ENCODE measurements around the gene NUPR1. TPM values are rescaled to one million over a fixed set of nuclear protein-coding genes. Genes with fewer than 3 reads are reported as not detected.
A peak's percentile ranks its signal among the peaks of the same experiment; 100 is the strongest.

NUPR1 gene
- total and polyA plus RNA-seq, 2 of the 13 experiments (the other 11 are each of a cell fraction or from before 2014, with no cell fraction given): 18.0 to 25.6 TPM

GRCh38 chr16:28495098-28495793, 43.5 kb downstream of the NUPR1 start:
- H3K9ac ChIP-seq (ENCODE audit: insufficient read depth, low read depth, low read length): no peak overlapping the region
- POLR2A ChIA-PET: no interaction called here

GRCh38 chr16:28494121-28494851, 44.5 kb downstream of the NUPR1 start, which contains the start of gene APOBR:
Gene APOBR (plus strand): TSS chr16:28494643. CDS start chr16:28494682, 39 bp downstream.
- in situ Hi-C loops (cut with HindIII; ENCODE audit: extremely low pct_ligation_motif_present, low pct_unique_long_range_greater_than_20kb) (no loop called here), intact Hi-C loops (cut with micrococcal nuclease; ENCODE audit: unreplicated experiment) (no loop called here)
- Histone ChIP-seq H3K9me3 (ENCODE audit: low read length) (no peaks in the 10 kb centered on the region), H3K4me3 (replicated peaks in 1 of 3; ENCODE audit: insufficient read depth in 1 of 3, low read depth in 2 of 3, low read length in 3 of 3) (no peak within 1 kb of the TSS), H2AFZ (ENCODE audit: low read length) (no peak within 1 kb of the TSS), H3K9ac (ENCODE audit: insufficient read depth, low read depth, low read length) (no peak within 1 kb of the TSS), H3K79me2 (ENCODE audit: insufficient read depth, low read length) (no peaks in the 10 kb centered on the region), H4K20me1 (ENCODE audit: insufficient read depth, low read length) (no peaks in the 10 kb centered on the region), H3K27me3 (ENCODE audit: control insufficient read depth in 1 of 2, insufficient read depth in 2 of 2, low read length in 2 of 2) (peaks cover 16 to 53% of the 10 kb centered on the region in 2 experiments), H3K36me3 (replicated peaks in 1 of 2; ENCODE audit: control insufficient read depth in 1 of 2, insufficient read depth in 2 of 2, low read length in 2 of 2) (0 out of 5 replicates have a peak, but pooled peaks cover 0 to under 1% of the 10 kb centered on the region in 2 experiments), H3K4me2 (ENCODE audit: low read depth, low read length) (no peak within 1 kb of the TSS; the same call in 1 of the 2 replicates), H3K4me1 (ENCODE audit: insufficient read depth, low read length) (peaks cover 20% of the 10 kb centered on the region; the same call in 1 of the 2 replicates), H3K27ac (ENCODE audit: extremely low read length, insufficient read depth, low read length) (no peak within 1 kb of the TSS)
- ChIA-PET POLR2A (no interaction called here), CTCF (ENCODE audit: low intra/inter-chr PET ratio, low total read pairs) (no interaction called here)
- ATAC-seq: no peak
- 39% methylated on average over 11 of the region's 12 CpGs for WGBS (ENCODE audit: low lambda C conversion rate)
- BruUV-seq (replicated peaks): no TSS peak
- no peak for DNase-seq (ENCODE audit: low spot score)
- FAIRE-seq: no peak
- TF ChIP-seq SOX5 (CRISPR knock-in tag; IDR thresholded peaks at IDR 0.05; ENCODE audit: borderline replicate concordance) (no peak), NPAS2 (CRISPR knock-in tag; IDR thresholded peaks at IDR 0.05; ENCODE audit: borderline replicate concordance) (no peak), SMAD9 (CRISPR knock-in tag; IDR thresholded peaks at IDR 0.05) (no peak), BCLAF1 (IDR thresholded peaks at IDR 0.05) (no peak), SSRP1 (CRISPR knock-in tag; IDR thresholded peaks at IDR 0.05) (no peak), HINFP (CRISPR knock-in tag; IDR thresholded peaks at IDR 0.05; ENCODE audit: low read depth) (no peak), JDP2 (CRISPR knock-in tag; IDR thresholded peaks at IDR 0.05; ENCODE audit: borderline replicate concordance) (no peak)

More at GRCh38 chr16:28495098-28495793, 43.5 kb downstream of the NUPR1 start:
- TF ChIP-seq ZNF768 (CRISPR knock-in tag; IDR thresholded peaks at IDR 0.05): 0 out of 2 replicates have a peak, but pooled peaks have one; percentile 7
- TF ChIP-seq SCMH1 (CRISPR knock-in tag; IDR thresholded peaks at IDR 0.05; ENCODE audit: borderline replicate concordance): no peak
- TF ChIP-seq MTA1 (CRISPR knock-in tag; IDR thresholded peaks at IDR 0.05; ENCODE audit: borderline replicate concordance): 0 out of 2 replicates have a peak, but pooled peaks have one; percentile 39
- ATAC-seq (no peak), DNase-seq (ENCODE audit: low spot score) (no peak), FAIRE-seq (no peak)
- 56% methylated on average over 13 of the region's 13 CpGs for WGBS (ENCODE audit: low lambda C conversion rate)
- no peaks in the 10 kb centered on the region for H3K79me2 ChIP-seq (ENCODE audit: insufficient read depth, low read length)
- CTCF ChIA-PET (ENCODE audit: low intra/inter-chr PET ratio, low total read pairs): no interaction called here
- H3K4me2 ChIP-seq (ENCODE audit: low read depth, low read length): no peak overlapping the region
- H3K4me1 ChIP-seq (ENCODE audit: insufficient read depth, low read length): peaks cover 20% of the 10 kb centered on the region; the same call in 1 of the 2 replicates
- no peaks in the 10 kb centered on the region for H4K20me1 ChIP-seq (ENCODE audit: insufficient read depth, low read length)
- no peak overlapping the region for H3K27ac ChIP-seq (ENCODE audit: extremely low read length, insufficient read depth, low read length)
- no TSS peak for BruUV-seq (replicated peaks)
- H3K4me3 ChIP-seq (replicated peaks in 1 of 3; ENCODE audit: insufficient read depth in 1 of 3, low read depth in 2 of 3, low read length in 3 of 3): no peak overlapping the region
- no peaks in the 10 kb centered on the region for H3K36me3 ChIP-seq (replicated peaks in 1 of 2; ENCODE audit: control insufficient read depth in 1 of 2, insufficient read depth in 2 of 2, low read length in 2 of 2)
- intact Hi-C loops (cut with micrococcal nuclease; ENCODE audit: unreplicated experiment): no loop called here
- H2AFZ ChIP-seq (ENCODE audit: low read length): no peak overlapping the region
- no peaks in the 10 kb centered on the region for H3K9me3 ChIP-seq (ENCODE audit: low read length)
- H3K27me3 ChIP-seq (ENCODE audit: control insufficient read depth in 1 of 2, insufficient read depth in 2 of 2, low read length in 2 of 2): peaks cover 18 to 59% of the 10 kb centered on the region in 2 experiments
- in situ Hi-C loops (cut with HindIII; ENCODE audit: extremely low pct_ligation_motif_present, low pct_unique_long_range_greater_than_20kb): no loop called here
